Osteoblast (primary cell): ENCODE results near the gene WBP1. TPM values are rescaled to one million over a fixed set of nuclear protein-coding genes. Genes with fewer than 3 reads are reported as not detected.

Source experiments
- DNase-seq: peaks from one replicate; pipeline ENCODE4 v3.0.0; 2011; ENCODE audit warnings: low spot score, mixed read lengths; ENCODE audit not compliant: insufficient read length; ENCODE audit errors: missing footprints
- H2AFZ ChIP-seq: 2 replicates; pipeline ENCODE4 v1.6.0; 2011; ENCODE audit warnings: mild to moderate bottlenecking, low read length
- H3K27ac ChIP-seq: 2 replicates; pipeline ENCODE4 v1.5.1; 2011; ENCODE audit warnings: mild to moderate bottlenecking, low read depth, low read length, moderate library complexity
- H3K27me3 ChIP-seq: 2 replicates; pipeline ENCODE4 v1.6.0; 2012; ENCODE audit warnings: mild to moderate bottlenecking, control low read depth, inconsistent platforms, low read length, moderate library complexity; ENCODE audit not compliant: insufficient read depth
- H3K36me3 ChIP-seq: 2 replicates; pipeline ENCODE4 v1.5.1; 2011; ENCODE audit warnings: mild to moderate bottlenecking, low read length, control low read depth, moderate library complexity; ENCODE audit not compliant: insufficient read depth
- H3K4me1 ChIP-seq: 2 replicates; pipeline ENCODE4 v1.5.1; 2011; ENCODE audit warnings: mild to moderate bottlenecking, low read length, control low read depth, moderate library complexity; ENCODE audit not compliant: insufficient read depth
- H3K4me2 ChIP-seq: 2 replicates; pipeline ENCODE4 v1.6.0; 2011; ENCODE audit warnings: mild to moderate bottlenecking, low read length; ENCODE audit not compliant: insufficient read depth
- H3K4me3 ChIP-seq: fragments of 200-600 bp; sonication (generic); 3 replicates; pipeline ENCODE4 v1.5.1; 2012; ENCODE audit warnings: mild to moderate bottlenecking, low read length, inconsistent platforms; ENCODE audit not compliant: insufficient read depth
- H3K79me2 ChIP-seq: 2 replicates; pipeline ENCODE4 v1.6.0; 2012; ENCODE audit warnings: mild to moderate bottlenecking, low read length, control low read depth, inconsistent platforms; ENCODE audit not compliant: insufficient read depth
- H3K9me3 ChIP-seq: 2 replicates; pipeline ENCODE4 v1.5.1; 2011; ENCODE audit warnings: low read depth, low read length, control low read depth
- H4K20me1 ChIP-seq: 2 replicates; pipeline ENCODE4 v1.6.0; 2012; ENCODE audit warnings: mild to moderate bottlenecking, low read length, control low read depth; ENCODE audit not compliant: insufficient read depth
- total RNA-seq: library from RNA; depleted of rRNA; stranded (reverse); fragments of >200 nt; gene quantifications from 2 replicates; pipeline ENCODE4 v1.2.3, GENCODE V29; 2012
- TF ChIP-seq, protein P1 (sequence below): IDR thresholded peaks from 2 replicates; pipeline ENCODE4 v1.5.1; 2011; ENCODE audit warnings: mild to moderate bottlenecking, low read depth, low read length, moderate library complexity; ENCODE audit errors: extremely low read depth

WBP1 gene
- total RNA-seq, 1 donor: 35.5 TPM

DNA sequence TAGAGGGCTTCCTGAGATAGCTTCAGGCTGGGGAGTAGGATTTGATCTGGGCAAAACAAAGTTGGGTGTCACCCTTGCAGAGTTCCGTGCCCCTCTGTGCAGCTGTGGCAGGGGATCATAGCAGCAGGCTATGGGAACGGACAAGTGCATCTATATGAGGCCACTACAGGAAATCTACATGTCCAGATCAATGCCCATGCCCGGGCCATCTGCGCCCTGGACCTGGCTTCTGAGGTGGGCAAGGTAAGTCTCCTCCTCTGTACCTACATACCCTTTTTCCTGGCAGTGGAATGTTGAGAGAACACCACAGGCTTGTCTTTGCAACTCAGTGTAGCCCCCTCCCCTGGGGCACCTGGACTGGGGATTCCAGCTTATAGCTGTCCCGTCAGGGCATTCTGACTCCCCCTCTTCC, 33.2 kb upstream of the WBP1 start:
- no peak overlapping the region for H3K27ac ChIP-seq

GRCh38 chr2:74425523-74425922, 32.7 kb upstream of the WBP1 start:
- no peak overlapping the region for H3K4me2 ChIP-seq
- H2AFZ ChIP-seq: no peak overlapping the region
- no peaks in the 10 kb centered on the region for H3K9me3 ChIP-seq
- peaks cover 33% of the 10 kb centered on the region for H3K36me3 ChIP-seq
- DNase-seq: peak; percentile 92
- H3K79me2 ChIP-seq: no peaks in the 10 kb centered on the region
- no peaks in the 10 kb centered on the region for H3K27me3 ChIP-seq
- H4K20me1 ChIP-seq: peaks cover 3% of the 10 kb centered on the region
- no peak overlapping the region for H3K27ac ChIP-seq
- peaks cover 10% of the 10 kb centered on the region for H3K4me1 ChIP-seq
- TF ChIP-seq, protein P1, sequence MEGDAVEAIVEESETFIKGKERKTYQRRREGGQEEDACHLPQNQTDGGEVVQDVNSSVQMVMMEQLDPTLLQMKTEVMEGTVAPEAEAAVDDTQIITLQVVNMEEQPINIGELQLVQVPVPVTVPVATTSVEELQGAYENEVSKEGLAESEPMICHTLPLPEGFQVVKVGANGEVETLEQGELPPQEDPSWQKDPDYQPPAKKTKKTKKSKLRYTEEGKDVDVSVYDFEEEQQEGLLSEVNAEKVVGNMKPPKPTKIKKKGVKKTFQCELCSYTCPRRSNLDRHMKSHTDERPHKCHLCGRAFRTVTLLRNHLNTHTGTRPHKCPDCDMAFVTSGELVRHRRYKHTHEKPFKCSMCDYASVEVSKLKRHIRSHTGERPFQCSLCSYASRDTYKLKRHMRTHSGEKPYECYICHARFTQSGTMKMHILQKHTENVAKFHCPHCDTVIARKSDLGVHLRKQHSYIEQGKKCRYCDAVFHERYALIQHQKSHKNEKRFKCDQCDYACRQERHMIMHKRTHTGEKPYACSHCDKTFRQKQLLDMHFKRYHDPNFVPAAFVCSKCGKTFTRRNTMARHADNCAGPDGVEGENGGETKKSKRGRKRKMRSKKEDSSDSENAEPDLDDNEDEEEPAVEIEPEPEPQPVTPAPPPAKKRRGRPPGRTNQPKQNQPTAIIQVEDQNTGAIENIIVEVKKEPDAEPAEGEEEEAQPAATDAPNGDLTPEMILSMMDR: no peak
- H3K4me3 ChIP-seq: no peak overlapping the region

More for the DNA sequence above, 33.2 kb upstream of the WBP1 start:
- H3K27me3 ChIP-seq: no peaks in the 10 kb centered on the region
- H3K9me3 ChIP-seq: no peaks in the 10 kb centered on the region
- no peaks in the 10 kb centered on the region for H3K79me2 ChIP-seq
- no peak overlapping the region for H3K4me3 ChIP-seq
- peaks cover 33% of the 10 kb centered on the region for H3K36me3 ChIP-seq
- no peak overlapping the region for H2AFZ ChIP-seq
- peaks cover 10% of the 10 kb centered on the region for H3K4me1 ChIP-seq
- H3K4me2 ChIP-seq: no peak overlapping the region
- H4K20me1 ChIP-seq: peaks cover 3% of the 10 kb centered on the region
- TF ChIP-seq, protein P1: no peak
- peak; percentile 35 for DNase-seq

DNA sequence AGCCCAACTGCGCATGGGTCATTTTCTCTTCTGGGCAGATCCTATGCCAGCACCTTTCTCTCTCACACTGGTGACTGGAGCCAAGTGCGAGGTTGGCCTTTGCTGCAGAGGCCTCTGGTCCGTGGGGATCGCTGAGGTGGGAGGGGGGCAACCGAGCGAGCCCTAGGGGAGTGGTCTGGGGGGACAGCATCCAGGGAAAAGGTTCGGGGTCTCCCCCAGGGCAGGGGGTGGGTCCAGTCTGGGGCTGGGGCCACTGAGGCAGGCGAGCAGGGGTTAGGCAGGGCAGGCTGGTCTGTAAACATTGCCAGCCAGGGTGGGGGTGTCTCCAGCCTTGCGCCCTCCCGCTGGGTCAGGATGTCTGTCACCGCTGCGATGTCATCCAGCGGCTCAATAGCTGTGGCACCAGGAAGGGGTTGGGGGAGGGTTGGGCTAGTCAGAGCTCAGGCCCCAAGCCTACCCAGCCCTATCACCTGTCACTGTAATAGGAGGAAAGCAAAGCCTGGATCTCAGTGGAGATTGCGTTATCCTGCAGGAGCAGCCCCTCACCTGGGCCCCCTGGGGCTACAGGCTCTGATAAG, 32.0 kb upstream of the WBP1 start:
- H3K79me2 ChIP-seq: no peaks in the 10 kb centered on the region
- no peaks in the 10 kb centered on the region for H3K27me3 ChIP-seq
- H2AFZ ChIP-seq: no peak overlapping the region
- no peak overlapping the region for H3K4me2 ChIP-seq
- H3K36me3 ChIP-seq: peaks cover 37% of the 10 kb centered on the region
- no peak overlapping the region for H3K4me3 ChIP-seq
- no peak overlapping the region for H3K27ac ChIP-seq
- H4K20me1 ChIP-seq: peaks cover 7% of the 10 kb centered on the region
- DNase-seq: peak; percentile 73
- H3K9me3 ChIP-seq: no peaks in the 10 kb centered on the region
- TF ChIP-seq, protein P1: no peak
- H3K4me1 ChIP-seq: peaks cover 10% of the 10 kb centered on the region

DNA sequence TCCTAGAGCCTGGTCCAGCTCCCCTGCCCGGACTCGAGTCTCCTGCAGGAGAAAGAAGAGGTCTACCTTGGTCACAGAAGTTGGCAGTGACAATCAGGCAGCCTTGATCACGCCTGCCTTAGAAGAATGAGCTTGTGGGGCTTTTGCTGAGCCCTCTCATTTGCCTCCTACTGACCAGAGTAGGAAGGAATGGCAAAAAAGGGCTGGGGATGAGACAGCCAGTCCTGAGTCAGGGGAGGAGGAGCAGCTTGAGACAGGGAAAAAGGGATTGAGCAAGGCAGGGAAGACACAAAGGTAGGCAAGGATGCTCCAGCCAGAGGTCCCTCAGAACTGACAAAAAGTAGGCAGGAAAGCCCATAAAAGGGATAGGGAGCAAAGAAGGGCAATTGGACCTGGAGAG, 30.7 kb upstream of the WBP1 start:
- Histone ChIP-seq H2AFZ (no peak overlapping the region), H3K36me3 (peaks cover 41% of the 10 kb centered on the region), H3K27ac (no peak overlapping the region), H3K9me3 (no peaks in the 10 kb centered on the region), H4K20me1 (peaks cover 7% of the 10 kb centered on the region), H3K4me1 (peaks cover 6% of the 10 kb centered on the region), H3K4me3 (no peak overlapping the region), H3K79me2 (no peaks in the 10 kb centered on the region), H3K4me2 (no peak overlapping the region), H3K27me3 (no peaks in the 10 kb centered on the region)
- DNase-seq: peak; percentile 83
- TF ChIP-seq, protein P1: no peak
